H1 (cell line): ENCODE results near the gene PRG2. TPM values are rescaled to one million over a fixed set of nuclear protein-coding genes. Genes with fewer than 3 reads are reported as not detected.

Source experiments
- ATF2 ChIP-seq: IDR thresholded peaks from 2 replicates; pipeline ENCODE4 v1.6.1; 2012; ENCODE audit warnings: low read length, inconsistent platforms
- BACH1 ChIP-seq: IDR thresholded peaks from 2 replicates; pipeline ENCODE4 v1.6.1; 2012; ENCODE audit warnings: low read length, improper control_type of control experiment
- BCL11A ChIP-seq, 2 experiments: IDR thresholded peaks; one replicate each; pipeline ENCODE4 v1.6.1; 2011; ENCODE audit warnings: low read depth in 2 of 2, low read length in 2 of 2, mild to moderate bottlenecking in 2 of 2
- BRCA1 ChIP-seq: IDR thresholded peaks from 2 replicates; pipeline ENCODE4 v1.6.1; 2012; ENCODE audit warnings: low read depth, low read length, improper control_type of control experiment
- EZH2 ChIP-seq: fragments of 200-600 bp; sonication (generic); IDR thresholded peaks from 2 replicates; pipeline ENCODE4 v1.7.1; 2012; ENCODE audit warnings: low read depth, mild to moderate bottlenecking, moderate library complexity, low read length, inconsistent platforms; ENCODE audit not compliant: severe bottlenecking
- PHF8 ChIP-seq: fragments of 200-600 bp; sonication (generic); conservative IDR thresholded peaks from 2 replicates; pipeline ENCODE4 v1.7.1; 2012; ENCODE audit warnings: low read depth, mild to moderate bottlenecking, inconsistent platforms, low read length, moderate library complexity
- RAD21 ChIP-seq, 2 experiments: IDR thresholded peaks in 1 of 2; conservative IDR thresholded peaks in 1 of 2; 2 replicates each; pipeline ENCODE4 v1.6.1; 2011; ENCODE audit warnings: low read depth in 2 of 2, low read length in 2 of 2, improper control_type of control experiment in 1 of 2, inconsistent platforms in 1 of 2, mild to moderate bottlenecking in 1 of 2, moderate library complexity in 1 of 2
- polyA plus RNA-seq, 7 experiments: library from polyadenylated mRNA; depleted of rRNA in 3 of 7; stranded (reverse) in 5 of 7; unstranded in 2 of 7; fragments of >200 nt in 5 of 7; fragments of 200-250 nt in 2 of 7; gene quantifications; 1 replicate in 5 of 7; 2 replicates in 1 of 7; 4 replicates in 1 of 7; pipeline versions ENCODE4 v1.2.1 to v1.2.3, GENCODE V29; 2011 to 2013; ENCODE audit warnings: missing spikeins in 2 of 7, mixed read lengths in 2 of 7
- total RNA-seq: library from RNA; stranded (reverse); fragmentation: NEBNext Ultra II Directional; extraction: Animal tissue kit (Norgen Biotek cat#: 25700); gene quantifications from 2 replicates; pipeline ENCODE4 v1.2.1, GENCODE V29; 2021
- TF ChIP-seq, protein P1 (sequence below): fragments of 300-600 bp; sonication (generic); IDR thresholded peaks from 2 replicates; pipeline ENCODE4 v1.7.1; 2012; ENCODE audit warnings: low read length, moderate library complexity, mild to moderate bottlenecking, inconsistent platforms; ENCODE audit not compliant: insufficient replicate concordance

Gene PRG2
- total and polyA plus RNA-seq, 2 of the 8 experiments (the other 6 are each of a cell fraction or from before 2014, with no cell fraction given) = 0.32 TPM; not detected in 1

- TF ChIP-seq, protein P1, sequence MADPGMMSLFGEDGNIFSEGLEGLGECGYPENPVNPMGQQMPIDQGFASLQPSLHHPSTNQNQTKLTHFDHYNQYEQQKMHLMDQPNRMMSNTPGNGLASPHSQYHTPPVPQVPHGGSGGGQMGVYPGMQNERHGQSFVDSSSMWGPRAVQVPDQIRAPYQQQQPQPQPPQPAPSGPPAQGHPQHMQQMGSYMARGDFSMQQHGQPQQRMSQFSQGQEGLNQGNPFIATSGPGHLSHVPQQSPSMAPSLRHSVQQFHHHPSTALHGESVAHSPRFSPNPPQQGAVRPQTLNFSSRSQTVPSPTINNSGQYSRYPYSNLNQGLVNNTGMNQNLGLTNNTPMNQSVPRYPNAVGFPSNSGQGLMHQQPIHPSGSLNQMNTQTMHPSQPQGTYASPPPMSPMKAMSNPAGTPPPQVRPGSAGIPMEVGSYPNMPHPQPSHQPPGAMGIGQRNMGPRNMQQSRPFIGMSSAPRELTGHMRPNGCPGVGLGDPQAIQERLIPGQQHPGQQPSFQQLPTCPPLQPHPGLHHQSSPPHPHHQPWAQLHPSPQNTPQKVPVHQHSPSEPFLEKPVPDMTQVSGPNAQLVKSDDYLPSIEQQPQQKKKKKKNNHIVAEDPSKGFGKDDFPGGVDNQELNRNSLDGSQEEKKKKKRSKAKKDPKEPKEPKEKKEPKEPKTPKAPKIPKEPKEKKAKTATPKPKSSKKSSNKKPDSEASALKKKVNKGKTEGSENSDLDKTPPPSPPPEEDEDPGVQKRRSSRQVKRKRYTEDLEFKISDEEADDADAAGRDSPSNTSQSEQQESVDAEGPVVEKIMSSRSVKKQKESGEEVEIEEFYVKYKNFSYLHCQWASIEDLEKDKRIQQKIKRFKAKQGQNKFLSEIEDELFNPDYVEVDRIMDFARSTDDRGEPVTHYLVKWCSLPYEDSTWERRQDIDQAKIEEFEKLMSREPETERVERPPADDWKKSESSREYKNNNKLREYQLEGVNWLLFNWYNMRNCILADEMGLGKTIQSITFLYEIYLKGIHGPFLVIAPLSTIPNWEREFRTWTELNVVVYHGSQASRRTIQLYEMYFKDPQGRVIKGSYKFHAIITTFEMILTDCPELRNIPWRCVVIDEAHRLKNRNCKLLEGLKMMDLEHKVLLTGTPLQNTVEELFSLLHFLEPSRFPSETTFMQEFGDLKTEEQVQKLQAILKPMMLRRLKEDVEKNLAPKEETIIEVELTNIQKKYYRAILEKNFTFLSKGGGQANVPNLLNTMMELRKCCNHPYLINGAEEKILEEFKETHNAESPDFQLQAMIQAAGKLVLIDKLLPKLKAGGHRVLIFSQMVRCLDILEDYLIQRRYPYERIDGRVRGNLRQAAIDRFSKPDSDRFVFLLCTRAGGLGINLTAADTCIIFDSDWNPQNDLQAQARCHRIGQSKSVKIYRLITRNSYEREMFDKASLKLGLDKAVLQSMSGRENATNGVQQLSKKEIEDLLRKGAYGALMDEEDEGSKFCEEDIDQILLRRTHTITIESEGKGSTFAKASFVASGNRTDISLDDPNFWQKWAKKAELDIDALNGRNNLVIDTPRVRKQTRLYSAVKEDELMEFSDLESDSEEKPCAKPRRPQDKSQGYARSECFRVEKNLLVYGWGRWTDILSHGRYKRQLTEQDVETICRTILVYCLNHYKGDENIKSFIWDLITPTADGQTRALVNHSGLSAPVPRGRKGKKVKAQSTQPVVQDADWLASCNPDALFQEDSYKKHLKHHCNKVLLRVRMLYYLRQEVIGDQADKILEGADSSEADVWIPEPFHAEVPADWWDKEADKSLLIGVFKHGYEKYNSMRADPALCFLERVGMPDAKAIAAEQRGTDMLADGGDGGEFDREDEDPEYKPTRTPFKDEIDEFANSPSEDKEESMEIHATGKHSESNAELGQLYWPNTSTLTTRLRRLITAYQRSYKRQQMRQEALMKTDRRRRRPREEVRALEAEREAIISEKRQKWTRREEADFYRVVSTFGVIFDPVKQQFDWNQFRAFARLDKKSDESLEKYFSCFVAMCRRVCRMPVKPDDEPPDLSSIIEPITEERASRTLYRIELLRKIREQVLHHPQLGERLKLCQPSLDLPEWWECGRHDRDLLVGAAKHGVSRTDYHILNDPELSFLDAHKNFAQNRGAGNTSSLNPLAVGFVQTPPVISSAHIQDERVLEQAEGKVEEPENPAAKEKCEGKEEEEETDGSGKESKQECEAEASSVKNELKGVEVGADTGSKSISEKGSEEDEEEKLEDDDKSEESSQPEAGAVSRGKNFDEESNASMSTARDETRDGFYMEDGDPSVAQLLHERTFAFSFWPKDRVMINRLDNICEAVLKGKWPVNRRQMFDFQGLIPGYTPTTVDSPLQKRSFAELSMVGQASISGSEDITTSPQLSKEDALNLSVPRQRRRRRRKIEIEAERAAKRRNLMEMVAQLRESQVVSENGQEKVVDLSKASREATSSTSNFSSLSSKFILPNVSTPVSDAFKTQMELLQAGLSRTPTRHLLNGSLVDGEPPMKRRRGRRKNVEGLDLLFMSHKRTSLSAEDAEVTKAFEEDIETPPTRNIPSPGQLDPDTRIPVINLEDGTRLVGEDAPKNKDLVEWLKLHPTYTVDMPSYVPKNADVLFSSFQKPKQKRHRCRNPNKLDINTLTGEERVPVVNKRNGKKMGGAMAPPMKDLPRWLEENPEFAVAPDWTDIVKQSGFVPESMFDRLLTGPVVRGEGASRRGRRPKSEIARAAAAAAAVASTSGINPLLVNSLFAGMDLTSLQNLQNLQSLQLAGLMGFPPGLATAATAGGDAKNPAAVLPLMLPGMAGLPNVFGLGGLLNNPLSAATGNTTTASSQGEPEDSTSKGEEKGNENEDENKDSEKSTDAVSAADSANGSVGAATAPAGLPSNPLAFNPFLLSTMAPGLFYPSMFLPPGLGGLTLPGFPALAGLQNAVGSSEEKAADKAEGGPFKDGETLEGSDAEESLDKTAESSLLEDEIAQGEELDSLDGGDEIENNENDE = no peak
- TF ChIP-seq EZH2 = no peak
- TF ChIP-seq RAD21 (IDR thresholded peaks at IDR 0.05 in 1 of 2, conservative IDR thresholded peaks at IDR 0.05 in 1 of 2; ENCODE audit: low read depth in 2 of 2, low read length in 2 of 2) = no peak
- no peak for TF ChIP-seq BRCA1
- no peak for TF ChIP-seq PHF8
- no peak for TF ChIP-seq BACH1
- TF ChIP-seq ATF2 = no peak
- TF ChIP-seq BCL11A (IDR thresholded peaks at IDR 0.05; ENCODE audit: low read depth in 2 of 2, low read length in 2 of 2) = no peak
These were observed 3.9 kb upstream of the PRG2 start (continued) for GRCh38 chr11:57394203-57394965.
